Testis (tissue), 3 donors: ENCODE data around the gene EFCAB12. TPM values are rescaled to one million over a fixed set of nuclear protein-coding genes. Genes with fewer than 3 reads are reported as not detected.

Experiments used
- DNase-seq: peaks from one replicate; pipeline ENCODE4 v3.0.0-alpha.2; 2019
- H3K27ac ChIP-seq, 2 donors: fragments of 200-600 bp; sonication (generic); one replicate each; pipeline ENCODE4 v1.5.1; 2019
- H3K27me3 ChIP-seq: fragments of 200-600 bp; sonication (generic); one replicate; pipeline ENCODE4 v1.5.1; 2019
- H3K36me3 ChIP-seq: fragments of 200-600 bp; sonication (generic); one replicate; pipeline ENCODE4 v1.5.1; 2017; ENCODE audit warnings: low read depth; ENCODE audit errors: missing control alignments
- H3K4me1 ChIP-seq: fragments of 200-600 bp; sonication (generic); one replicate; pipeline ENCODE4 v1.5.1; 2019
- H3K4me3 ChIP-seq, 2 donors: fragments of 200-600 bp; sonication (generic); one replicate each; pipeline ENCODE4 v1.5.1; 2017 to 2019
- H3K9me3 ChIP-seq: fragments of 200-600 bp; sonication (generic); one replicate; pipeline ENCODE4 v1.5.1; 2017
- POLR2A ChIP-seq: fragments of 450-650 bp; IDR thresholded peaks from one replicate; pipeline ENCODE4 v1.6.1; 2017; ENCODE audit warnings: antibody characterized with exemption, mild to moderate bottlenecking, moderate library complexity
- WGBS, 2 donors: methylation state at CpG; one replicate each; pipeline ENCODE4 v1.1.5; 2018; 5-methylcytosine and 5-hydroxymethylcytosine counted together
- intact Hi-C: fragments of 100-400 bp; cut with DNase I; formaldehyde crosslinking; loops from one replicate; pipeline ENCODE4 v1.15.1; 2023; ENCODE audit warnings: low total_unique reads
- polyA plus RNA-seq: library from polyadenylated mRNA; stranded (reverse); fragments of 350-450 nt; fragmentation: Illumina TruSeq; extraction: RNeasy Lipid Tissue Mini Kit (QIAGEN cat#74804); gene quantifications from one replicate; pipeline ENCODE4 v1.2.3, GENCODE V29; 2014; ENCODE audit warnings: low read depth, low replicate concordance; ENCODE audit not compliant: insufficient read depth
- total RNA-seq, 2 donors: library from RNA; depleted of rRNA; stranded (reverse); fragments of >200 nt; gene quantifications; one replicate each; pipeline ENCODE4 v1.2.3, GENCODE V29; 2016
- TF ChIP-seq, protein P1 (sequence below), 3 experiments: fragments of 450-650 bp in 2 of 3; fragments of 200-600 bp in 1 of 3; sonication (generic) in 1 of 3; IDR thresholded peaks; one replicate each; pipeline ENCODE4 v1.5.1; 2016 to 2019; ENCODE audit warnings: antibody characterized with exemption in 3 of 3, mild to moderate bottlenecking in 2 of 3, moderate library complexity in 1 of 3

EFCAB12 gene
- total and polyA plus RNA-seq, 3 donors from 2014 or later, result 7.3 to 16.0 (median 13.7) TPM

DNA sequence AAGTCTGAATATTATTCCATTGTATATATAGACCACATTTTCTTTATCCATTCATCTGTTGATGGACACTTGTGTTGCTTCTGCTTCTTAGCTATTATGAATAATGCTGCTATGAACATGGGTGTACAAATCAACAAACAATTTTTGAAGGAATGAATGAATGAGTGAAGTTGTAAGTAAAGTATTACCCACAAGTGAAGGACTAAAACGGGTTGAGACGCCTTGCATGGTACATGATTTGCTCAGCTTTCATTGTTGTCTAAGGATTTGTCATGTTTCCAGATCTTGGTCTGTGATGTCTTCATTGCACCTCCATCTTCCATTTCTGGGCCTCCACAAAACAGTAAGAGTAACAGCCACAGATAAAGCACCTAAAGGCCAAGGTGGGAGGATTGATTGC lies 32.1 kb upstream of the EFCAB12 start:
- TF ChIP-seq, protein P1, sequence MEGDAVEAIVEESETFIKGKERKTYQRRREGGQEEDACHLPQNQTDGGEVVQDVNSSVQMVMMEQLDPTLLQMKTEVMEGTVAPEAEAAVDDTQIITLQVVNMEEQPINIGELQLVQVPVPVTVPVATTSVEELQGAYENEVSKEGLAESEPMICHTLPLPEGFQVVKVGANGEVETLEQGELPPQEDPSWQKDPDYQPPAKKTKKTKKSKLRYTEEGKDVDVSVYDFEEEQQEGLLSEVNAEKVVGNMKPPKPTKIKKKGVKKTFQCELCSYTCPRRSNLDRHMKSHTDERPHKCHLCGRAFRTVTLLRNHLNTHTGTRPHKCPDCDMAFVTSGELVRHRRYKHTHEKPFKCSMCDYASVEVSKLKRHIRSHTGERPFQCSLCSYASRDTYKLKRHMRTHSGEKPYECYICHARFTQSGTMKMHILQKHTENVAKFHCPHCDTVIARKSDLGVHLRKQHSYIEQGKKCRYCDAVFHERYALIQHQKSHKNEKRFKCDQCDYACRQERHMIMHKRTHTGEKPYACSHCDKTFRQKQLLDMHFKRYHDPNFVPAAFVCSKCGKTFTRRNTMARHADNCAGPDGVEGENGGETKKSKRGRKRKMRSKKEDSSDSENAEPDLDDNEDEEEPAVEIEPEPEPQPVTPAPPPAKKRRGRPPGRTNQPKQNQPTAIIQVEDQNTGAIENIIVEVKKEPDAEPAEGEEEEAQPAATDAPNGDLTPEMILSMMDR (IDR thresholded peaks at IDR 0.05), result no peak
- no peak for TF ChIP-seq POLR2A
- Histone ChIP-seq H3K9me3 (no peaks in the 10 kb centered on the region), H3K36me3 (no peaks in the 10 kb centered on the region), H3K4me1 (no peaks in the 10 kb centered on the region), H3K27me3 (no peaks in the 10 kb centered on the region), H3K4me3 (no peak overlapping the region), H3K27ac (no peak overlapping the region)
- WGBS, 2 donors, result 96 to 100% methylated on average over 2 of the region's 2 CpGs
- intact Hi-C loops, result no loop called here
- DNase-seq, result no peak

DNA sequence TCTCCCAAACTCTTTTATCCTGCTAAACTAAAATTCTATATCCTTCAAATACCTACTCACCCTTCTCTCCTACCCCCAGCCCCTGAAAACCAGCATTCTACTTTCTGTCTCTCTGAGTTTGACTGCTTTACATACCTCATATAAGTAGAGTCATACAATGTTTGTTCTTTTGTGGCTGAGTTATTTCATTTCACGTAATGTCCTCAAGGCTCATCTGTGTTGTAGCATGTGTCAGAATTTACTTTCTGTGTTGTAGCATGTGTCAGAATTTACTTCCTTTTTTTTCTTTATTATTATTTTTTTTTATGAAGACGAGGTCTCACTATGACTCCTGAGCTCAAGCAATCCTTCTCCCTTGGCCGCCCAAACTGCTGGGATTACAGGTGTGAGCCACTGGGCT lies 31.7 kb upstream of the EFCAB12 start:
- intact Hi-C loops, result no loop called here
- TF ChIP-seq, protein P1 (IDR thresholded peaks at IDR 0.05), result no peak
- no peak for TF ChIP-seq POLR2A
- DNase-seq, result no peak
- Histone ChIP-seq H3K4me1 (no peaks in the 10 kb centered on the region), H3K9me3 (no peaks in the 10 kb centered on the region), H3K4me3 (no peak overlapping the region), H3K27me3 (no peaks in the 10 kb centered on the region), H3K36me3 (no peaks in the 10 kb centered on the region), H3K27ac (no peak overlapping the region)
- 93 to 98% methylated on average over 3 of the region's 3 CpGs for WGBS, 2 donors

DNA sequence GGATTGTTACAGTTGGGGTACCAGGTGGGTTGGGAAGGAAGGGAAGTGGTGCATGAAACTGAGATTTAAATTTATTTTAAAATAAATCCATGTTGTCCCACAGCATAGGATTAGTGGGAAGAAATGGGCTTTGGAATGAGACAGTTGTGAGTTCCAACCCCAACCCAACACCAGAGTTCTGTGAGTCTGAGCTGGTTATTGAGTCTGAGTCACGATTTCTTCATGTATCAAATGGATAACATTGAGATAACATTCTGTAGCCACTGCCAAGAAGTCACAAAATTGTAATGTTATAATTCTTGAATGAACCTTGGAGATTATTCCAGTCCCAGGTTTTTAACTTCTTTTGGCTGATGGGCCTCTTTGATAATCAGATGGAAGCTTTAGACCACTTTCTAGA lies 25.3 kb upstream of the EFCAB12 start:
- no peaks in the 10 kb centered on the region for H3K27me3 ChIP-seq
- H3K4me1 ChIP-seq, result no peaks in the 10 kb centered on the region
- DNase-seq, result no peak
- no peak overlapping the region for H3K4me3 ChIP-seq
- 50 to 69% methylated on average over 1 of the region's 1 CpG for WGBS, 2 donors
- H3K9me3 ChIP-seq, result no peaks in the 10 kb centered on the region
- intact Hi-C loops, result no loop called here
- TF ChIP-seq, protein P1 (IDR thresholded peaks at IDR 0.05), result no peak
- no peak for TF ChIP-seq POLR2A
- H3K36me3 ChIP-seq, result no peaks in the 10 kb centered on the region
- no peak overlapping the region for H3K27ac ChIP-seq

DNA sequence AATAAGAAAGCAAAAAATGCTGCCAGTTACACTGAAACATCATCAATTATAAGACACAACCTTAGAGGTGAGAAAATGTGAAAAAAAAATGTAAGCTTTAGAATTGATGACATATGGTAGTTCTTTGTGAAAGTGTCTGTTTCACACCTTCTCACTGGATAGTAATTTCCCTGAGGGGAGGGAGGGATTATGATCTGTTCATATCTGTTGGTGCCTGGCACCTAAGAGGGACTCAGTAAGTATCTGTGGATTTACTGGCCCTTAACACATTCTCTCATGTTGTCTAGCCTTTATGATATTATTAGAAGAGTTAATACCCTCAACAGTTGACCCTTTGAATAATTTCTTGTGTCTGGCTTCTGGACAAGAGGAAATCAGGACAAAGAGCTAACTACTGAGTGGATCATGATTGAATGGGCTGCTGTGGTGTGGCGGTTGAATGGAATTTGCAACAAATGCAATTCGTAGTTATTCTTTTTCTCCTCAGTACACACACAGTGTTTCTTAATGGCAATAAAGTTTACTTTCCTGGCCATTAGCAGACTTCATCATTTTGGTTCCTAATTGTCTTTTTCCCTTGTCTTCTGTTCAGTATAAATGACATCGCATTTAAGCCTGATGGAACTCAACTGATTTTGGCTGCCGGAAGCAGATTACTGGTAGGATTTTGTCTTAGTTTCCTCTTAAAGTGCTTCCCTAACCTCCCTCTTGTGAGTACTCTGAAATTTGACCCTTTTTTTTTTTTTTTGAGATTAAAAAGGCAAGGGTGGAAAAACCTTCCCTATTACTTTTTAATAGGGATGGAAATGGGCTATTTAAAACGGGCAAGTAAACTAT lies 21.1 kb upstream of the EFCAB12 start:
- DNase-seq, result no peak
- H3K4me1 ChIP-seq, result no peaks in the 10 kb centered on the region
- H3K27me3 ChIP-seq, result no peaks in the 10 kb centered on the region
- no peak for TF ChIP-seq POLR2A
- TF ChIP-seq, protein P1 (IDR thresholded peaks at IDR 0.05), result no peak
- H3K9me3 ChIP-seq, result no peaks in the 10 kb centered on the region
- H3K27ac ChIP-seq, result no peak overlapping the region
- WGBS, 2 donors, result 76 to 83% methylated on average over 5 of the region's 5 CpGs
- H3K36me3 ChIP-seq, result no peaks in the 10 kb centered on the region
- H3K4me3 ChIP-seq, result no peak overlapping the region
- intact Hi-C loops, result no loop called here
